SH-SY5Y (cell line): ENCODE results near the gene DLG1.

Experiments
- GATA2 ChIP-seq: IDR thresholded peaks from 2 replicates; pipeline ENCODE4 v1.6.1; 2011; ENCODE audit warnings: mild to moderate bottlenecking, low read depth, low read length
- GATA3 ChIP-seq: IDR thresholded peaks from 2 replicates; pipeline ENCODE4 v1.6.1; 2011; ENCODE audit warnings: low read depth, mild to moderate bottlenecking, low read length, moderate library complexity

- TF ChIP-seq GATA2 (no peak), GATA3 (no peak)
Observed at GRCh38 chr3:196995027-196995426, 303.4 kb downstream of the DLG1 start.
